Hematopoietic multipotent progenitor cell treated with erythropoietin and hydrocortisone succinate and interleukin-3 and kit ligand, for 8 days (in vitro differentiated cells): ENCODE measurements around the gene GGT5.

Source experiments
- DNase-seq: peaks from one replicate; pipeline ENCODE4 v3.0.0-alpha.2; 2015

The GGT5 gene

DNA sequence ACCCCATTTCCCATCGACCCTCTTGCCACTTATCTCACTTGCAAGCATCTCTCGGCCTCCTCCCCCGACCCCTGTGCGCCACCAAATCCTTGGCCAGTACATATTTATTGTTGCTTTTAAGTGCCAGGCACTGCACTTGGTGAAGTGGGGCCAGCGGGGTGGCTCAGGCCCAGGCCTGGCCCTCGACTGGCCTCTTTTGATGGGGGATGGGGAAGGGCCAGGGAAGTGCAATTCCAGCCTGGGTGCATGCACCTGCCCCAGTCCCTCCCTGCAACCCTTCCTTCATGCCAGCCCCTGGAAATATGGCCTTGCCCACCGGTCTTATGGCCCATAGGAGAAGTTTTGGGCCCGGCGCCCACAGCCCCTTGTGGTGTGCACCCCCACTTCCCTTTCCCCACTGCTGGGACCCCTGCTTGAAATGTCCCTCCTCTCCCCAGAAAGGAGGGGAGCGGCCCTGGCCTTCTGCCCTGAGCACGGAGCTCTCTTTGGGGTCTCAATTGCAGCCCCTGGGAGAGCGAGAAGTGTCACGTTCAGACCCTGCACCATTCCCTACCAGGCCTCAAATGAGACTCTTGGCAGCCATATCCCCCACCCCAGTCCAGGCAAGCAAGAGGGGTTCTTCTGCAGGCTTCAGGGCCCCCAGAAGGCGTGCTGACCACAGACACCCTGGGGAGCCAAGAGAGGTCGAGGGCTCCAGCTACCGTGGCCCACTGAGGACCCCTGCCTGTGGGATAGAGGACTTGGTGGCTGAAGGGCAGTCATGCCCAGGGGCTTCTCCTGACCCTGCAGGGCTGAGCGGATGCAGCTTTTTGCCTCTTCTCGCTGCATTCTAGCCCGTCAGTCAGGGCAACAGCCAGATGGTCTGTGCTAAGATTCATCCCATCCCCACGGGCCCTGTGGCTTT is 62.6 kb downstream of the GGT5 start:
- DNase-seq, result no peak

DNA sequence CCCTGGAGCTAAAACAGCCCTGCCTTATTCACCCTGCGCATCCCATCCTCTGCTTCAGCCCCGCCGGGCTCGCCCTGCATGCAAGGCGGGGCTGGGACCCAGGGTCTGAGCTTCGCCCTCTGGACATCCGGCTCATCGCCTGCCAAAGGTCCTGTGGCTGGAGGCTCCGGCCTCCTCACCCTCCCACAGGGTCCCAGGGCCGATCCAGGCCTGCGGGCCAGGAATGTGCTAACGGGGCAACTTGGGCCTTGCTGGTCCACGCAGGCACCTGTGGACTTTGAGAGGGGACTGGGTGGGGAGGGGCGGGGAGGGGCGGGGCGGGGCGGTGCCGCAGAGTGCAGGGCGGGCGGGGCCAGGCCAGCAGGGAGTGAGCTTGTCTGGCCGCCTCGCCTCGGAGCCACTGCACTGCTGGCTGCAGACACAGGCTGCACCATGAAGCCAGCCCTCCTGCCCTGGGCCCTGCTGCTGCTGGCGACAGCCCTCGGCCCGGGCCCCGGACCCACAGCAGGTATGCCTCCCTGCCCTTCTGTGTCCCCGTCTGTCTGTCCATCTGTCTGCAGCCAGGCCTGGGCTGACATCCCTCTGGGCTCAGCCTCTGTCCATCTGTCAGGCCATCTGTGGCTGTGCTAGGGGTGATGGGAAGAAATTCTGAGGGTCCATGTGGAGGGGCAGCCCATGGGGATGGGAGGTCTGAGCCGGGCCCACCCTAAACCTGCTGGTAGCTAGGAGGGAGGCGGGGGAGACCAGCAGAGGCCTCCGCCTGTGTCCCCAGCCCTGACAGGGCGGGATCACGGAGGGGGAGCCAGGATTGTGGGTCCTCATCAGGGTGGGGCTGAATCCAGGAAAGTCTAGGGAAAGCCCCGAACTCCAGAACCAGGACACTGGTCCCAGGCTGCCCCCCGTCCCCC is 63.5 kb downstream of the GGT5 start, which contains the start of gene SUSD2:
SUSD2 (plus strand) TSS at position 400 of the 908 bp plus-strand sequence; CDS start at position 433, 33 bp downstream.
- DNase-seq, result peak; percentile 11

DNA sequence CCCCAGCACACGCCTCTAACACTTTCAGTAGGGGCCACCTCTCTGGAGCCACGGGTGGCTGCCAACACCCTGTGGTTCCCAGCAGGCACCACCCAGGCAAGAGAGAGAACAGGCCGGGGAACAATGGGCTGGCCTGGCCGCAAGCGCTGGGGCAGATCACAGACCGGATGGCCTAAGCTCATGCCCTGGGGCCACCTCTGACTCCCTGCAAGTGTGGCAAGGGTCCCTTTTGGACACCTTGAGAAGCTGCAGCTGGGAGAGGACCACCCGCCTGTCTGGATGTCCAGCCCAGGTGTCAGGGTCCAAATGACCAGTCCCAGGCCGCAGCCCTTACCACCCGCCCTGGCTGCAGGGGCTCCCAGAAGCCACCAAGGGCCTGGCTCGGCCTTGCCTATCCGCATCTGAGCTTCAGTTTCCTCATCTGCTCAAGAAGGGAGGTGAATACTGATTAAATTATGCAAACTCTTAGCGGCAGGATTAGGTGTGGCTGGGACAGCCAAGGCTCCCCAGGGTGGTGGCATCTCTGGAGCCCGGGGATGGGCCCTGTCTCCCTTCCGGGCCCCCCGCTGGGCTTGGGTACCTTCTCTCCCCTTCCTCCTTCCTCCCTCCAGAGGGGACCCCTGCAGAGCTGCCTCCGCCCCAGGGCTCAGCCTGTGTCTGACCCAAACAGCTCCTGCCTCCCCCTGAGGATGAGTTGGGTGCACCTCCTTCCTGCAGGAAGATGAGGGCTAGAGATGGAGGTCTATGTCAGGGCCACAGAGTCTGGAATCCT is 64.4 kb downstream of the GGT5 start:
- DNase-seq, result no peak

- no peak for DNase-seq
Observed at GRCh38 chr22:24179478-24180210, 65.2 kb downstream of the GGT5 start.

DNA sequence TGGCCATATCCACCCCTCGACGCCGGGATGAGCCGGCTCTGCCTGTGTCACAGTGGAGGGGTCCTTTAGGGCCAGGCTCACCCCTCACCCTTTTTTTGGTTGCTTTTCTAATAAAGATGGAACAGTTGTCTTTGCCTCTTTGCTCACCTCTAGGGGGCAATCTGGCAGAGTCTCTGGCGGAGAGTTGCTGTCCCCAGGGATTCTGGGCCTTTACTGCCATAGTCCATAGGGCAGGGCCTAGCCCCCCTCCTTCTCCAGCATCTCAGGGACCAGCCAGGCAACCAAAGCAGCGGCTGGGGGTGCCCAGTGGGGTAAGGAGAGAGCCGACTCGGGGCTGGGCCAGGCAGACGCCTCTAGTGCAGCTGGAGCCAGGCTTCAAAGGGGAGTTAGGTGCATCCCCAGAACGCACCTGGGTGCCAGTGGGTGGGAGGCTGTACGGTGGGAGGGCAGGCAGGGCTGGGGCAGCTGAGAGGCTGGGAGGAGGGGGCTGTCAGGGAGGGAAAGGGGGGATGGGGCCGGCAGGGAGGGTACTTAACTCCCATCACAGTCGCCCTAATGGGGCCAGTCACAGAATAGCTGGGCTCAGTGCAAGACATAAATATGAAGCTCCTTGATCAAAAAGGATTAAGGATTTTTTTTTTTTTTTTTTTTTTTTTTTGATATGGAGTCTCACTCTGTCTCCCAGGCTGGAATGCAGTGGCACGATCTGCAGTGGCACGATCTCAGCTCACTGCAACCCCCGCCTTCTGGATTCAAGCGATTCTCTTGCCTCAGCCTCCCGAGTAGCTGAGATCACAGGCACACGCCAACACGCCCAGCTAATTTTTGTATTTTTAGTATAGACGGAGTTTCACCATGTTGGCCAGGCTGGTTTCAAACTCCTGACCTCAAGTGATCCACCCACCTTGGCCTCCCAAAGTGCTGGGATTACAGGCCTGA is 66.1 kb downstream of the GGT5 start:
- no peak for DNase-seq

DNA sequence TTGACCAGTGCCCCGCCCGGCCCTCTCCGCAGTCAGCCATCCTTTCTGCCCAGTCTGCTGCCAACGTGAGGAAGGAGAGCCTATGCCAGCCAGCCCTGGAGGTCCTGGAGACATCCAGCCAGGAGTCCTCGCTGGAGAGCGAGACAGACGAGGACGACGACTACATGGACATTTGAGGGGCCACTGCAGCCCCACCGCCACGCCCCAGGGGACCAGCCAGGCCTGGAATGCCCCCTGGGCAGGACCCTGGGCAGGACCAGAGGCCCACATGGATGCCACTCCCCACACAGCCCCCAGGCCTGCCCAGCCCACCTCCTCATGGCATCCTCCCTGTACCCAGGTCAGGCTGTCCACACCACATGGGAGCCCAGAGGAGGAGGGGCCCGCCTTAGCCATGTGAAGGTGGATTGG is 66.9 kb downstream of the GGT5 start:
- no peak for DNase-seq

DNA sequence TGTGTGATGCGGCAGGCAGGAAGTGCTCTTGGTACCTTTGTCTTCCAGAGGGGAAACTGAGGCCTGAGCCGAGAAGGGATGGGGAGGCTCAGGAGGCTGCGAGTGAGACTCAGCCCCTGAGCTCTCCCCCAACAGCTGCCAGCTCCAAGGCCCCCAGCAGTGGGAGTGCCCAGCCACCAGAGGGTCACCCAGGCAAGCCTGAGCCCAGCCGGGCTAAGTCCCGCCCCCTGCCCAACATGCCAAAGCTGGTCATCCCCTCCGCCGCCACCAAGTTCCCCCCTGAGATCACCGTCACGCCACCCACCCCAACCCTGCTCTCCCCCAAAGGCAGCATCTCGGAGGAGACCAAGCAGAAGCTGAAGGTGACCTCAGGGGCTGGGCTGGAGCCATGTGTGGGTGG is 67.4 kb downstream of the GGT5 start:
- DNase-seq, result no peak

- DNase-seq, result no peak
Observed at GRCh38 chr22:24177045-24177444, 67.8 kb downstream of the GGT5 start.

DNA sequence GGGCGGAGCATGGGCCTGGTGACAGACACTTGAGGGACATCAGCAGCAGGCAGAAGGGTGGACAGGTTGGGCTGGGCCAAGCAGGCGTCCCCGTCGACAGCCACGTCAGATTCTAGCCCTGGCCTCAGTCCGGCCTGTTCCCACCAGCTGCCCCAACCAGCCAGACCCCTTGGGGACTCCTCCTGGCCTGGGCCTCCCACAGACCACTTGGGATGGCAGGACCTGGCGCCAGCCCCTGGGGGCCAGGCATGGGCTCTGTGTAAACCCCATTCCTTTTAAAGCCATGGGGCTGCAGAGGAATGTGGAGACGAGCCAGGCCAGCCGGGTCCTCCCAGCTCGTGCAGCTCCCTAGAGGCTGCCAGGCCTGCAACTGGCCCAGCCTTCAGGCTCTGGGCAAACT is 68.3 kb downstream of the GGT5 start:
- no peak for DNase-seq

- DNase-seq, result no peak
Observed at GRCh38 chr22:24176040-24176439, 68.8 kb downstream of the GGT5 start.

DNA sequence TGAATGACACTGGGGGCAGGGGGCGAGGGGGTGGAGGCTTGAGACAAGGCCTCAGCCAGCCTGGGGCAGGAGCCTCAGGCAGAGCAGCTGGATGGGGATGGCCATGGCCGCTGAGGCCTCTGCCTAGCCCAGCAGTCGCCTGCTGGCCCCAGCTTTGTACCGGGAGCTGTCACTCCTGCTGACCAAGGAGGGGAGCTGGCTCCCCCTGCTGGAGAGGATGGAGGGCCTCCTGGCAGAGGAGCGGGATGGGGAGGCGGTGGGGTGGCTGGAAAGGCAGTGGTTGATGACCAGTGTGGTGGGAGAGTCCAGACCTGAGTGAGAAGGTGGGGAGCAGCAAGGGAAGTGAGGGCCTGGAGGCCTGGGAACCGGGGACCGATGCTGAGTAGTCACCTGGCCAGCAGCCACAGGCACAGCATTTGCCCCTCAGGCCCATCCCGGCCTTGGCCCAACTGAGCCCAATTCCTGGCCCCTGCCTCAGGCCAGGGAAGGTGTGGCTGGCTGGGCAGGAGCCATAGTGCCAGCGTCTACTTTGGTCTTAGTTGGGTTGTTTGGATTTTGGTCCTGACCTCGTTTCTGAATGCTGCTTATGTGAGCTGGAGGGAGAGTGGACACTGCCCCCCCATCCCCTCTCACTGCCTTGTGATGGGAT is 69.6 kb downstream of the GGT5 start:
- peak; percentile 71 for DNase-seq

DNA sequence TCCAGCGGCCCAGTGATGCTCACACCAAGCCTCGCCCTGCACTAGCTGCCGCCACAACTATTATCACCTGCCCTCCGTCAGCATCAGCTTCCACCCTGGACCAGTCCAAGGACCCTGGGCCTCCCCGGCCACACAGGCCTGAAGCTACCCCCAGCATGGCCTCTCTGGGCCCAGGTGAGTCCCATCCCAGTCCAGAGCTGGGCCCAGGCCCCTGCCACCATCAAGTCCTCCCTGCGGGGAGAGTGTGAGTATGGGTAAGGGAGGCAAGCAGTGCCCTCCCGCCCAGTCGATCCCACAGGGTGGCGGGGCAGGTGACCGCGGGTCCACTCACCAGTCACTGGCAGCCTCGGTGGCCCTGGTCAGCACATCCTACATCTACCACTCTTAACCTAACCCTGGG is 73.1 kb downstream of the GGT5 start:
- no peak for DNase-seq

GRCh38 chr22:24170632-24171031 is 74.2 kb downstream of the GGT5 start:
- no peak for DNase-seq

DNA sequence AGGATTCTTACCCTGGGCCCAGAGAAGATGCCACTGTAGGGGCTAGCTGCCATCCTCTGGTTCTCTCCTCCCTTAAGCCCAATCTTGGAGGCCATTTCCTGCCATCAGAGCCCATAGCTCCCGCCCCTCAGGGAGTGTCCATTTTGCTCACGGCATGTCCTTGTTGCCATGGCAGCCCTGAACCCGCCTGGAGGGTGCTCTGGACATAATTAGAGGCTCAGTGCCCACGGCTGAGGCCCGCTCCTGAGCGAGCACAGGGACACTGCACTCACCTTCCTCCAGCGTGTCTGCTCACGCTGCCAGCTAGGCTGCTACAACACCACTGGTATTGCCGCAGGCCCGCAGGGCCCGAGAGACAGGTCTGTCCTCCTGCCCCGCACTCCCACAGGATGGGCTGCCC is 74.7 kb downstream of the GGT5 start:
- DNase-seq, result no peak
